Measurements from ENCODE around the gene FRMD8. TPM values are rescaled to one million over a fixed set of nuclear protein-coding genes. Genes with fewer than 3 reads are reported as not detected.

The FRMD8 gene
- total and polyA plus RNA-seq, 9 donors = 4.3 to 41.7 (median 25.2) TPM

GRCh38 chr11:65390996-65391395 is 4.6 kb downstream of the FRMD8 start:
- peak overlapping the region; percentile 10 for H3K4me3 ChIP-seq
- peaks cover 4% of the 10 kb centered on the region for H3K4me1 ChIP-seq (ENCODE audit: insufficient read depth)
- DNase-seq = peak in 1 of 5 donors; percentile 23

GRCh38 chr11:65392186-65392829 is 5.9 kb downstream of the FRMD8 start:
- 77 to 88% (median 77%) methylated on average over 13 of the region's 13 CpGs for WGBS, 3 donors
- DNase-seq = peak in 1 of 5 donors; percentile 33
- no peak overlapping the region for H3K27ac ChIP-seq
- intact Hi-C loops (cut with DNase I) = no loop called here
- H3K9me3 ChIP-seq = no peaks in the 10 kb centered on the region
- no peaks in the 10 kb centered on the region for H3K36me3 ChIP-seq
- H3K4me3 ChIP-seq = no peak overlapping the region
- no peak for TF ChIP-seq POLR2A (IDR thresholded peaks at IDR 0.05)
- TF ChIP-seq EP300 (IDR thresholded peaks at IDR 0.05) = no peak
- no peak for TF ChIP-seq CTCF (IDR thresholded peaks at IDR 0.05)
- H3K27me3 ChIP-seq = no peaks in the 10 kb centered on the region
- peaks cover 2% of the 10 kb centered on the region for H3K4me1 ChIP-seq (ENCODE audit: insufficient read depth)

More at GRCh38 chr11:65390996-65391395, 4.6 kb downstream of the FRMD8 start:
- WGBS, 3 donors = 42 to 47% (median 42%) methylated on average over 9 of the region's 9 CpGs
- no peaks in the 10 kb centered on the region for H3K36me3 ChIP-seq
- H3K27me3 ChIP-seq = no peaks in the 10 kb centered on the region
- intact Hi-C loops (cut with DNase I) = no loop called here
- TF ChIP-seq POLR2A (IDR thresholded peaks at IDR 0.05) (no peak), CTCF (IDR thresholded peaks at IDR 0.05) (no peak), EP300 (IDR thresholded peaks at IDR 0.05) (no peak)
- H3K9me3 ChIP-seq = no peaks in the 10 kb centered on the region
- H3K27ac ChIP-seq = peak overlapping the region in 1 of 2 donors; percentile 46

GRCh38 chr11:65392899-65393298 is 6.5 kb downstream of the FRMD8 start:
- peaks cover 2% of the 10 kb centered on the region for H3K4me1 ChIP-seq (ENCODE audit: insufficient read depth)
- WGBS, 3 donors = 72 to 81% (median 80%) methylated on average over 5 of the region's 5 CpGs
- DNase-seq = no peak

GRCh38 chr11:65393513-65394079 is 7.2 kb downstream of the FRMD8 start:
- H3K27me3 ChIP-seq = no peaks in the 10 kb centered on the region
- TF ChIP-seq POLR2A (IDR thresholded peaks at IDR 0.05) = no peak
- no peak for TF ChIP-seq EP300 (IDR thresholded peaks at IDR 0.05)
- no peak for TF ChIP-seq CTCF (IDR thresholded peaks at IDR 0.05)
- H3K4me1 ChIP-seq (ENCODE audit: insufficient read depth) = peaks cover 2% of the 10 kb centered on the region
- H3K36me3 ChIP-seq = no peaks in the 10 kb centered on the region
- intact Hi-C loops (cut with DNase I) = no loop called here
- no peak overlapping the region for H3K27ac ChIP-seq
- no peaks in the 10 kb centered on the region for H3K9me3 ChIP-seq
- peak in 1 of 5 donors; percentile 34 for DNase-seq
- no peak overlapping the region for H3K4me3 ChIP-seq
- 79 to 88% (median 87%) methylated on average over 10 to 17 of the region's 17 CpGs for WGBS, 3 donors

More at GRCh38 chr11:65392899-65393298, 6.5 kb downstream of the FRMD8 start:
- Histone ChIP-seq H3K36me3 (no peaks in the 10 kb centered on the region), H3K9me3 (no peaks in the 10 kb centered on the region), H3K27ac (no peak overlapping the region), H3K4me3 (no peak overlapping the region), H3K27me3 (no peaks in the 10 kb centered on the region)
- no peak for TF ChIP-seq POLR2A (IDR thresholded peaks at IDR 0.05)
- TF ChIP-seq CTCF (IDR thresholded peaks at IDR 0.05) = no peak
- TF ChIP-seq EP300 (IDR thresholded peaks at IDR 0.05) = no peak
- intact Hi-C loops (cut with DNase I) = no loop called here

Data from ovary (tissue), 9 donors.